ENCODE measurements around the gene CD300A. TPM values are rescaled to one million over a fixed set of nuclear protein-coding genes. Genes with fewer than 3 reads are reported as not detected.

CD300A gene
- total RNA-seq, 4 donors from 2014 or later: 0.88 to 19.6 (median 2.8) TPM

GRCh38 chr17:74424657-74425056 is 41.8 kb upstream of the CD300A start:
- TF ChIP-seq POLR2A (IDR thresholded peaks at IDR 0.05): no peak
- TF ChIP-seq, protein P1, sequence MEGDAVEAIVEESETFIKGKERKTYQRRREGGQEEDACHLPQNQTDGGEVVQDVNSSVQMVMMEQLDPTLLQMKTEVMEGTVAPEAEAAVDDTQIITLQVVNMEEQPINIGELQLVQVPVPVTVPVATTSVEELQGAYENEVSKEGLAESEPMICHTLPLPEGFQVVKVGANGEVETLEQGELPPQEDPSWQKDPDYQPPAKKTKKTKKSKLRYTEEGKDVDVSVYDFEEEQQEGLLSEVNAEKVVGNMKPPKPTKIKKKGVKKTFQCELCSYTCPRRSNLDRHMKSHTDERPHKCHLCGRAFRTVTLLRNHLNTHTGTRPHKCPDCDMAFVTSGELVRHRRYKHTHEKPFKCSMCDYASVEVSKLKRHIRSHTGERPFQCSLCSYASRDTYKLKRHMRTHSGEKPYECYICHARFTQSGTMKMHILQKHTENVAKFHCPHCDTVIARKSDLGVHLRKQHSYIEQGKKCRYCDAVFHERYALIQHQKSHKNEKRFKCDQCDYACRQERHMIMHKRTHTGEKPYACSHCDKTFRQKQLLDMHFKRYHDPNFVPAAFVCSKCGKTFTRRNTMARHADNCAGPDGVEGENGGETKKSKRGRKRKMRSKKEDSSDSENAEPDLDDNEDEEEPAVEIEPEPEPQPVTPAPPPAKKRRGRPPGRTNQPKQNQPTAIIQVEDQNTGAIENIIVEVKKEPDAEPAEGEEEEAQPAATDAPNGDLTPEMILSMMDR (IDR thresholded peaks at IDR 0.05): no peak
- Histone ChIP-seq H3K4me1 (peaks cover 14 to 35% (median 15%) of the 10 kb centered on the region in 3 donors), H3K9me3 (peaks cover 0 to 11% (median 0%) of the 10 kb centered on the region in 3 donors), H3K4me3 (no peak overlapping the region), H3K27me3 (peaks cover 0 to 9% (median 0%) of the 10 kb centered on the region in 4 donors), H3K36me3 (no peaks in the 10 kb centered on the region), H3K27ac (no peak overlapping the region)
- WGBS, 2 donors: 86 to 91% methylated on average over 3 to 10 of the region's 14 CpGs
- intact Hi-C loops (cut with DNase I): no loop called here
- no peak for DNase-seq

DNA sequence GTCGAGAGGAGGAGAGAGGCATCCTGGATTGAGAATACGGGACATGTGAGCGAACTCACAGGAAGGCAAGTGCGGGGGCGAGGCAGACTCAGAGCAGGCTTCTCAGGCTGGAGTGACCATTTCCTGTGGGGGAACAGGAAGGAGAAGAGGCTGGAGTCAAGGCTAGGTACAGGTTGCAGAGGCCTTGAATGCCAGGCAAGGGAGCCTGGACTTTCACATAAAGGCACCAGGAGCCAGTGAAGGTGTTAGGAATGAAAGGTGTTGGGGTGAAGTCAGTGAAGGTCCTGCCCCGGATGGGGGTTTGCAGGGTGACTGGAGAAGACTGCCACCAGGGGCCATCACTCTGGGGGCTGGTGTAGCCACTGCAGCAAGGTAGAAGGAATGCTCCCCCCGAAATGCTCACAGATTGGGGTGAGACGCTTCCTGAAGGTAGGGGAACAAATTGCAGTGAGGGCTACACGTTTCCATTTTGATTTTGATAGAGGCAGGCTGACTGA is 39.8 kb upstream of the CD300A start:
- peaks cover 24 to 54% (median 25%) of the 10 kb centered on the region in 3 donors for H3K4me1 ChIP-seq
- intact Hi-C loops (cut with DNase I): no loop called here
- peak overlapping the region; percentile 76 to 85 (median 77) for H3K27ac ChIP-seq
- 73 to 75% methylated on average over 8 to 9 of the region's 9 CpGs for WGBS, 2 donors
- H3K27me3 ChIP-seq: peaks cover 0 to 28% (median 0%) of the 10 kb centered on the region in 4 donors
- no peaks in the 10 kb centered on the region for H3K36me3 ChIP-seq
- H3K9me3 ChIP-seq: peaks cover 0 to 11% (median 0%) of the 10 kb centered on the region in 3 donors
- DNase-seq: no peak
- TF ChIP-seq POLR2A (IDR thresholded peaks at IDR 0.05): no peak
- TF ChIP-seq, protein P1 (IDR thresholded peaks at IDR 0.05): no peak
- no peak overlapping the region for H3K4me3 ChIP-seq

DNA sequence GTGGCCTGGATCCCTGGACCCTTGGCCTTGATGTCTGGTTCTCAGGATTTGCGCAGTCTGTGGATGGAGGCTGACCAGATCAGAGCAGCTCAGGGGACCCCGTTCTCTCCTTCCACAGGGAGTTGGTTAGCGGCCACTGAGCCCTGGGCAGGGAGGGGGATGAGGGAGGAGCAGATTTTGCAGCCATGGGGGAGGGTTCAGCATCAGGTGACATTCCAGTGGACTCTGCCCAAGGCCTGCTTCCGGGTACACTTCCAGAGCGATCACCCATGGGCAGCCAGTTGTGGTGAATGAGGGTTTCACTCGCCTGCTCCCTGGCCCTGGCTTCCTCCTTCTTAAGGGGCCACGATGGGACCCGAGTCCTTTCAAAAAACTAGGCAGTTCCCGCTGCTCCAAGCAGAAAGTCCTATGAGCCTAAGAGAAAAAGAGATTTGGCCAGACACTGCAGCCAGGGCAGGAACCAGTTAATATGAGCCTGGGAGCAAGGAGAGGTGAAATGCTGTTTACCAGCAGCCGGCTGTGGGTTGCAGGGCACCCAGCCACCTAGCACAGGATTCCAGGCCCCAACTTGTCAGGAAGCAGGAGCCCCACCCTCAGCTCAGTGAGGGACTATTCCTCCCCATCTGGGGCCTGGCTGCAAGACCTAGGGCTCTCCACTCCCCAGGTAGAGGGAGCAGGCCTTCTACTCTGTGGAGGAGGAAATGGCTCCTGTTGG is 39.2 kb upstream of the CD300A start:
- no peaks in the 10 kb centered on the region for H3K36me3 ChIP-seq
- peaks cover 0 to 34% (median 0%) of the 10 kb centered on the region in 4 donors for H3K27me3 ChIP-seq
- H3K4me1 ChIP-seq: peaks cover 27 to 60% (median 30%) of the 10 kb centered on the region in 3 donors
- TF ChIP-seq, protein P1 (IDR thresholded peaks at IDR 0.05): no peak
- no peak for TF ChIP-seq POLR2A (IDR thresholded peaks at IDR 0.05)
- H3K9me3 ChIP-seq: peaks cover 0 to 6% (median 0%) of the 10 kb centered on the region in 3 donors
- WGBS, 2 donors: 60% methylated on average over 1 of the region's 10 CpGs; no CpG with 5 or more reads in 1 of the 2 donors
- DNase-seq: no peak
- peak overlapping the region; percentile 76 to 85 (median 77) for H3K27ac ChIP-seq
- intact Hi-C loops (cut with DNase I): no loop called here
- H3K4me3 ChIP-seq: no peak overlapping the region

DNA sequence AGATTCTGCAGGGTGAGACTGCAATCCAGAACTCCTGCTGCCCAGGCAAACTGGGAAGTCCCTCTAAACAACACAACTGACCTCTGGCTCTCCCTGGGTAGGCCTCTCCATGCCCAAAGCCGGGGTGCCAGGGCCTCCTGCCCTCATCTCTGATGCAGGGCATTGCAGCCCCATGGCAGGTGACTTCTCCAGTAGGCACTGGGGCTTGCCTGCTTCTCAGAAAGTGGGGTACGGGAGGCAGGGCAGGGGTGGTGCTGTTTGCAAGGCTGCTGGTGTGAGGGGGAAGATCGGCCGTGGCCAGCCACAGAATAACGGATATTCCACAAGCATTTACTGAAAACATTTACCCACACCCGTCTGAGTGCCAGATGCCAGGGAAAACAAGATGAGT is 38.7 kb upstream of the CD300A start:
- TF ChIP-seq, protein P1 (IDR thresholded peaks at IDR 0.05): no peak
- no peak for TF ChIP-seq POLR2A (IDR thresholded peaks at IDR 0.05)
- Histone ChIP-seq H3K4me1 (peaks cover 27 to 66% (median 36%) of the 10 kb centered on the region in 3 donors), H3K4me3 (no peak overlapping the region), H3K9me3 (peaks cover 0 to under 1% (median 0%) of the 10 kb centered on the region in 3 donors), H3K27me3 (peaks cover 0 to 37% (median 0%) of the 10 kb centered on the region in 4 donors), H3K27ac (peak overlapping the region; percentile 76 to 85 (median 77)), H3K36me3 (no peaks in the 10 kb centered on the region)
- intact Hi-C loops (cut with DNase I): no loop called here
- no peak for DNase-seq
- 48 to 66% methylated on average over 2 to 3 of the region's 6 CpGs for WGBS, 2 donors

Data from esophagus squamous epithelium (tissue), 5 donors.